Breast epithelium (tissue), 4 donors: ENCODE measurements around the gene PITRM1. TPM values are rescaled to one million over a fixed set of nuclear protein-coding genes. Genes with fewer than 3 reads are reported as not detected.
A peak's percentile ranks its signal among the peaks of the same experiment; 100 is the strongest.

ENCODE experiments used
- DNase-seq, 2 donors: peaks; one replicate each; pipeline ENCODE4 v3.0.0-alpha.2; 2019; ENCODE audit warnings: low spot score in 2 of 2
- H3K27ac ChIP-seq, 2 donors: fragments of 200-600 bp; sonication (generic) in 1 of 2; one replicate each; pipeline ENCODE4 v1.5.1; 2016 to 2019; ENCODE audit warnings: mild to moderate bottlenecking in 1 of 2
- H3K27me3 ChIP-seq, 2 donors: fragments of 200-600 bp; sonication (generic) in 1 of 2; one replicate each; pipeline versions ENCODE4 v1.5.1 to v1.6.0; 2017 to 2019; ENCODE audit warnings: control low read depth in 1 of 2, mild to moderate bottlenecking in 1 of 2
- H3K36me3 ChIP-seq: fragments of 200-600 bp; one replicate; pipeline ENCODE4 v1.5.1; 2019
- H3K4me1 ChIP-seq, 2 donors: fragments of 200-600 bp; sonication (generic); one replicate each; pipeline ENCODE4 v1.5.1; 2016 to 2019; ENCODE audit warnings: control low read depth in 1 of 2
- H3K4me3 ChIP-seq, 3 donors: fragments of 200-600 bp; sonication (generic); 1 replicate in 2 of 3; 2 replicates in 1 of 3; pipeline ENCODE4 v1.5.1; 2016 to 2019; ENCODE audit warnings: mild to moderate bottlenecking in 3 of 3, moderate library complexity in 2 of 3
- H3K9me3 ChIP-seq, 2 donors: fragments of 200-600 bp; sonication (generic) in 1 of 2; one replicate each; pipeline ENCODE4 v1.5.1; 2016 to 2019; ENCODE audit warnings: control low read depth in 1 of 2
- POLR2A ChIP-seq: fragments of 450-650 bp; IDR thresholded peaks from one replicate; pipeline ENCODE4 v1.6.1; 2016; ENCODE audit warnings: antibody characterized with exemption, mild to moderate bottlenecking, moderate library complexity
- POLR2AphosphoS5 ChIP-seq, 3 donors: sonication (generic); formaldehyde crosslinking; IDR thresholded peaks; one replicate each; pipeline ENCODE4 v1.6.1; 2017; ENCODE audit warnings: antibody characterized with exemption in 3 of 3
- intact Hi-C: fragments of 100-400 bp; cut with DNase I; formaldehyde crosslinking; loops from one replicate; pipeline ENCODE4 v1.15.1; 2023; ENCODE audit warnings: low total_unique reads
- total RNA-seq, 3 donors: library from RNA; depleted of rRNA; stranded (reverse); fragments of >200 nt; gene quantifications; one replicate each; pipeline ENCODE4 v1.1.0, GENCODE V29; 2016
- TF ChIP-seq, protein P1 (sequence below), 3 donors: fragments of 450-650 bp; IDR thresholded peaks; one replicate each; pipeline ENCODE4 v1.5.1; 2016 to 2017; ENCODE audit warnings: antibody characterized with exemption in 3 of 3, mild to moderate bottlenecking in 3 of 3, moderate library complexity in 3 of 3

PITRM1 gene
- total RNA-seq, 3 donors from 2014 or later, result 64.9 to 76.0 (median 75.8) TPM

DNA sequence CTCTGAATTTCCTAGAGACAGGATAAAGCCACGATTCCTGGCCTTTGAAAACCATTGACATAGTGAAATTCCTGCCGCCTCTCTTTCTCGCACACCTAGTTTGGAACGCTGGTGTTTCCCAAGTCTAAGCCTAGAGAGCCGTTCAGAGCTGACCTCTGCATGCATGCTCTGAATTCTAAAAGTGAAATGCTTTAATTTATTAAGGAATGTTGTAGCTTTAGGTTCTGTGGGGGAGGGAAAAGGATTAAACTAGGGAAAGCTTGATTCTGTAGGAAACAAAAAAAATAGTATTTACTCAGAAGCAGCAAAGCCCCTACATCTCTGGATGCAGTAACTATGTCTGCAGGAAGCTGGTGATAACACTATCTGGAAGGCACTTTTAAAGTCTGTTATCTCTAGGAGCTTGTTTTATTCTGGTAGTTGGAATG lies 78.0 kb downstream of the PITRM1 start:
- intact Hi-C loops, result no loop called here
- TF ChIP-seq POLR2AphosphoS5 (IDR thresholded peaks at IDR 0.05) (no peak), POLR2A (no peak)
- TF ChIP-seq, protein P1, sequence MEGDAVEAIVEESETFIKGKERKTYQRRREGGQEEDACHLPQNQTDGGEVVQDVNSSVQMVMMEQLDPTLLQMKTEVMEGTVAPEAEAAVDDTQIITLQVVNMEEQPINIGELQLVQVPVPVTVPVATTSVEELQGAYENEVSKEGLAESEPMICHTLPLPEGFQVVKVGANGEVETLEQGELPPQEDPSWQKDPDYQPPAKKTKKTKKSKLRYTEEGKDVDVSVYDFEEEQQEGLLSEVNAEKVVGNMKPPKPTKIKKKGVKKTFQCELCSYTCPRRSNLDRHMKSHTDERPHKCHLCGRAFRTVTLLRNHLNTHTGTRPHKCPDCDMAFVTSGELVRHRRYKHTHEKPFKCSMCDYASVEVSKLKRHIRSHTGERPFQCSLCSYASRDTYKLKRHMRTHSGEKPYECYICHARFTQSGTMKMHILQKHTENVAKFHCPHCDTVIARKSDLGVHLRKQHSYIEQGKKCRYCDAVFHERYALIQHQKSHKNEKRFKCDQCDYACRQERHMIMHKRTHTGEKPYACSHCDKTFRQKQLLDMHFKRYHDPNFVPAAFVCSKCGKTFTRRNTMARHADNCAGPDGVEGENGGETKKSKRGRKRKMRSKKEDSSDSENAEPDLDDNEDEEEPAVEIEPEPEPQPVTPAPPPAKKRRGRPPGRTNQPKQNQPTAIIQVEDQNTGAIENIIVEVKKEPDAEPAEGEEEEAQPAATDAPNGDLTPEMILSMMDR (IDR thresholded peaks at IDR 0.05), result no peak
- Histone ChIP-seq H3K4me3 (no peak overlapping the region), H3K4me1 (peaks cover 0 to 8% of the 10 kb centered on the region in 2 donors), H3K27me3 (no peaks in the 10 kb centered on the region), H3K9me3 (no peaks in the 10 kb centered on the region), H3K27ac (peak overlapping the region; percentile 77 to 83), H3K36me3 (no peaks in the 10 kb centered on the region)
- no peak for DNase-seq

DNA sequence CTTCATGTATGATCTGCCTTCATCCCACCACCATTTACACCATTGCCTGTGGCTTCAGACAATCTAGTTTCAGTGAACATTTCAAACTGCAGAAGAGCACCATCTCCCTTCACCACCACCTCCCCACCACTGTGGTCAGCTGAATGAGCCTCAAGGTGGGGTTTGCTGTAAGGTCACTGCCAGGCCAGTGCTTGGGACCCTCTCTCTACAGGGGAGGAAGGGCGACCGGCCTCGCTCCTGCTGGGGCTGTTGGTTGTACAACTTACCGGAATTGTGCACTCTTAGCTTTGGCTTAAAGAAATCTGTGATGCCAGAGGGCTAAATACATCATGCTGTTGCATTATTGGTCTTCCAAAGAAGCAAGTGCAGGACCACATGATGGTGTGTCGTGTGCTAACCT lies 78.6 kb downstream of the PITRM1 start:
- DNase-seq, result no peak
- TF ChIP-seq POLR2A (no peak), POLR2AphosphoS5 (IDR thresholded peaks at IDR 0.05) (no peak)
- TF ChIP-seq, protein P1 (IDR thresholded peaks at IDR 0.05), result no peak
- peaks cover 0 to 8% of the 10 kb centered on the region in 2 donors for H3K4me1 ChIP-seq
- H3K36me3 ChIP-seq, result no peaks in the 10 kb centered on the region
- H3K27me3 ChIP-seq, result no peaks in the 10 kb centered on the region
- no peaks in the 10 kb centered on the region for H3K9me3 ChIP-seq
- H3K27ac ChIP-seq, result peak overlapping the region in 1 of 2 donors; percentile 83
- intact Hi-C loops, result no loop called here
- H3K4me3 ChIP-seq, result no peak overlapping the region

DNA sequence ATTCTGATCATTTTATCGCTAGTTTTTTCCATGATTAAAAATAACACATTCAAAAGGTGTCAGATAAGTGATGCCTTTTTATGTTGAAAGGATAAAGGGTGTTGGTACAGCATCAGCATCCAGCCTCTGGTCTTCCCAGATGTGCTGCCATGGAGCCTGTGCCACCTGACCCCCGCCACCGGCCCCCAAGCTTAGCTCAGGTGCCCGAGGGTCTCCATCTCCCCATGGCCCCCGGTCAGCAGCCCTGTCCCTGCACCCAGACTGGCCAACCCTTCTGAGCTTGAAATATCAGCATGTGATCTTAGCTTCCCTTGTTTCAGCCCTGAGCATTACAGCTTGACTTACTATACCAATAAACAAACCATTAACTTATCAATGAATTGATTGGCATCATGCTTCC lies 80.7 kb downstream of the PITRM1 start:
- no peaks in the 10 kb centered on the region for H3K36me3 ChIP-seq
- H3K4me3 ChIP-seq, result no peak overlapping the region
- DNase-seq, result no peak
- peaks cover 0 to 8% of the 10 kb centered on the region in 2 donors for H3K4me1 ChIP-seq
- intact Hi-C loops, result no loop called here
- TF ChIP-seq, protein P1 (IDR thresholded peaks at IDR 0.05), result no peak
- TF ChIP-seq POLR2AphosphoS5 (IDR thresholded peaks at IDR 0.05), result no peak
- TF ChIP-seq POLR2A, result no peak
- no peaks in the 10 kb centered on the region for H3K9me3 ChIP-seq
- no peaks in the 10 kb centered on the region for H3K27me3 ChIP-seq
- H3K27ac ChIP-seq, result peak overlapping the region; percentile 75 to 89

DNA sequence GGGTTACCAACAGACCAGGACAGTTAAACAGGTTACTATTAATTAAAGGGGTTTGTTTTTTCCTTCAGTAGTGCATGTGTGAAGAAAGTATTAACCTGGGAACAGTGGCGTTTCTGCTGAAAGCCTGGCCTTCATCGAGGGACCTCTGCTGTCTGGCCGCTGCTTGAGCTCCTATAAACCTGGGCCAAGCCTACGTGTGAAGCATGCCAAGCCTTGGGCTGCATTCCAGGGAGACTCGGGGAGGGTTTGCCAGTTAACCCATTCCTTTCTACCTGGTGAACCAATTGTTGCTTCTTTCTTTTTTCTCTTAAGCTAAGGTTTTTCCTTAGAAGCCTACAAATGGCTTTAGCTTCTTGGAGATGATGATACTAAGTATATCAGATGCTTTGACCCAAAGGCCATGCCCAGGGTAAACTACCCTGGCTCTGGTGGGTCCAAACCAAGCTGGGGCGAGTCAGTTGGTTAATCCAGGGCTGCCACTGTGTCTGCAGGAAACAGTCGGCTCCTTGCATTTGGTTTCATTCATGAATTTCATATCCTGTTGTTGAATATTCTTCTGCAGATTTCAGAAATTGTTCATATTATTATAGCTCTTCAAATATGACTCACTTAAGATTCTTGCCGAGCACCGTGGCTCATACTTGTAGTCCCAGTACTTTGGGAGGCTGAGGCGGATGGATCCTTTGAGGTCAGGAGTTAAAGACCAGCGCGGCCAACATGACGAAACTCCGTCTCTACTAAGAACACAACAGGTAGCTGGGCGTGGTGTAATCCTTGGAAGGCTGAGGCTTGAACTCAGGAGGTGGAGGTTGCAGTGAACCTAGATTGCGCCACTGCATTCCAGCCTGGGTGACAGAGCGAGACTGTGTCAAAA lies 81.4 kb downstream of the PITRM1 start:
- TF ChIP-seq, protein P1 (IDR thresholded peaks at IDR 0.05), result no peak
- peak in 2 of 3 donors; percentile 37 to 38 for TF ChIP-seq POLR2AphosphoS5 (IDR thresholded peaks at IDR 0.05)
- H3K27ac ChIP-seq, result peak overlapping the region; percentile 81 to 89
- no peaks in the 10 kb centered on the region for H3K9me3 ChIP-seq
- H3K27me3 ChIP-seq, result no peaks in the 10 kb centered on the region
- no peaks in the 10 kb centered on the region for H3K36me3 ChIP-seq
- intact Hi-C loops, result no loop called here
- DNase-seq, result peak in 1 of 2 donors; percentile 91
- peak overlapping the region in 2 of 3 donors; percentile 20 to 26 for H3K4me3 ChIP-seq
- H3K4me1 ChIP-seq, result peaks cover 0 to 6% of the 10 kb centered on the region in 2 donors

DNA sequence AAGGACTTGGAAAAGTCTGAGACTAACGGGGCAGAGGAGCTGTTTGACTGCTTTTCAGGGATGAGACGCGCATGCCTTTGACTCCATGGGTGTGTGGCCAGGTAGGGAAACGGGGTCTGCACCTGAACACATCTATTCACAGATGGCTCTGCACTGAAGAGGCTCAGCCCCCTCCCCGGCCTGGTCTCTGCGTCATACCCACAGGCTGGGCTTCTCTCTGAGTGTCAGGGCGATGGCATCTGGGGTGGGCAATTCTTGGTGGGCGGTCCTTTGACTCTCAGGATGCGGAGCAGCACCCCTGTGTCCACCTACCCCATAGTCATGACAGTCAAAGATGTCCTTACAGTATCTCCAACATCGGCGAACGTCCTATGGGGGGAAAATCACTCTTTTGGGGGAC lies 82.2 kb downstream of the PITRM1 start:
- Histone ChIP-seq H3K27ac (peak overlapping the region; percentile 81 to 89), H3K9me3 (no peaks in the 10 kb centered on the region), H3K27me3 (no peaks in the 10 kb centered on the region), H3K4me3 (no peak overlapping the region), H3K36me3 (no peaks in the 10 kb centered on the region), H3K4me1 (no peaks in the 10 kb centered on the region)
- DNase-seq, result no peak
- intact Hi-C loops, result no loop called here
- no peak for TF ChIP-seq POLR2A
- TF ChIP-seq, protein P1 (IDR thresholded peaks at IDR 0.05), result no peak
- no peak for TF ChIP-seq POLR2AphosphoS5 (IDR thresholded peaks at IDR 0.05)
